WI38 (cell line): Measurements from ENCODE around the gene TMEM239.

Source experiments
- H3K4me3 ChIP-seq: 2 replicates; pipeline ENCODE4 v1.5.1; 2011; ENCODE audit warnings: low read depth, mild to moderate bottlenecking, control low read depth, low read length
- TF ChIP-seq, protein P1 (sequence below): IDR thresholded peaks from 2 replicates; pipeline ENCODE4 v1.5.1; 2012; ENCODE audit warnings: low read depth, mild to moderate bottlenecking, control low read depth, low read length

TMEM239 gene

GRCh38 chr20:2778602-2779321 lies 37.4 kb upstream of the TMEM239 start:
- TF ChIP-seq, protein P1, sequence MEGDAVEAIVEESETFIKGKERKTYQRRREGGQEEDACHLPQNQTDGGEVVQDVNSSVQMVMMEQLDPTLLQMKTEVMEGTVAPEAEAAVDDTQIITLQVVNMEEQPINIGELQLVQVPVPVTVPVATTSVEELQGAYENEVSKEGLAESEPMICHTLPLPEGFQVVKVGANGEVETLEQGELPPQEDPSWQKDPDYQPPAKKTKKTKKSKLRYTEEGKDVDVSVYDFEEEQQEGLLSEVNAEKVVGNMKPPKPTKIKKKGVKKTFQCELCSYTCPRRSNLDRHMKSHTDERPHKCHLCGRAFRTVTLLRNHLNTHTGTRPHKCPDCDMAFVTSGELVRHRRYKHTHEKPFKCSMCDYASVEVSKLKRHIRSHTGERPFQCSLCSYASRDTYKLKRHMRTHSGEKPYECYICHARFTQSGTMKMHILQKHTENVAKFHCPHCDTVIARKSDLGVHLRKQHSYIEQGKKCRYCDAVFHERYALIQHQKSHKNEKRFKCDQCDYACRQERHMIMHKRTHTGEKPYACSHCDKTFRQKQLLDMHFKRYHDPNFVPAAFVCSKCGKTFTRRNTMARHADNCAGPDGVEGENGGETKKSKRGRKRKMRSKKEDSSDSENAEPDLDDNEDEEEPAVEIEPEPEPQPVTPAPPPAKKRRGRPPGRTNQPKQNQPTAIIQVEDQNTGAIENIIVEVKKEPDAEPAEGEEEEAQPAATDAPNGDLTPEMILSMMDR = no peak
- H3K4me3 ChIP-seq = no peak overlapping the region

- no peak overlapping the region for H3K4me3 ChIP-seq
- TF ChIP-seq, protein P1 = no peak
These were observed 35.2 kb upstream of the TMEM239 start for GRCh38 chr20:2780948-2781347.

- no peak overlapping the region for H3K4me3 ChIP-seq
- TF ChIP-seq, protein P1 = no peak
These were observed 32.1 kb upstream of the TMEM239 start for GRCh38 chr20:2783908-2784566.

- H3K4me3 ChIP-seq = no peak overlapping the region
- TF ChIP-seq, protein P1 = no peak
These were observed 22.7 kb upstream of the TMEM239 start for GRCh38 chr20:2793471-2793870.

GRCh38 chr20:2794202-2794748 lies 21.9 kb upstream of the TMEM239 start:
- no peak overlapping the region for H3K4me3 ChIP-seq
- TF ChIP-seq, protein P1 = no peak

DNA sequence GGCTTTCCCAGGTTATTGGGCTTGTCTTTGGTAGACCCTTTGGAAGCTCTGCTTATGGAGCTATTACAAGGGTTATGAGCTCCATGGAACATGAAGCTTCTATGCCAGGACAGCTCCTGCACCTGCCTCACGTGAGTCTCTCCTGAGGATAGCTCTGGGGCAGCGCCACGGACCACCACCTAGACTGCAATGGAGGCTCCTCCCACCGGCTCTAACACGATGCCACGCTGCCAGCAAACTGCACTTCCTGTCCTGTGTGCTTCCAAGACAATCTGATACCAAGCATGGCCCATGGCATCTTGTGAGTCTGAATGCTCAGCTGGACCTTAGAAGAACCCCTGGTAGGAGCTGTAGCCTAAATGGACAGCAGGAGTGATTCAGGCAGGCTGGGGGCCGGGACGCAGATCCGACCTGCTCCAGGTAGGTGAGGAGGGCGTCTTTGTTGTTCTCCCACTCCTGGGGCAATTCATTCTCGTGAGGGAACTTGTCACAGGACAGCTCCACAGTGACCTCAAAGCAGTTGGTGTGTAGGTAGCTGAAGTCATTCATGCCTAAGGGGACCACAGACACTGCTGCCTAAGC lies 21.2 kb upstream of the TMEM239 start:
- no peak overlapping the region for H3K4me3 ChIP-seq
- TF ChIP-seq, protein P1 = no peak

- TF ChIP-seq, protein P1 = no peak
- H3K4me3 ChIP-seq = no peak overlapping the region
These were observed 20.7 kb upstream of the TMEM239 start for GRCh38 chr20:2795451-2795850.
